K562 (cell line): ENCODE results near the gene STT3B. TPM values are rescaled to one million over a fixed set of nuclear protein-coding genes. Genes with fewer than 3 reads are reported as not detected.

Experiments
- ATAC-seq: fragments of 200-7000 bp; cut with Tn5 transposase; 3 replicates; pipeline ENCODE4 v1.9.1; 2020; ENCODE audit warnings: moderate library complexity
- BruUV-seq: library from RNA; stranded (reverse); fragments of 400-500 nt; replicated peaks from 2 replicates; lab custom pipeline; 2021; lab: Mats Ljungman, UMichigan
- CTCF ChIA-PET: fragments of 300-600 bp; formaldehyde crosslinking; extraction: SDS; loops from one replicate; lab custom pipeline; 2021; ENCODE audit warnings: low intra/inter-chr PET ratio; lab: Yijun Ruan, JAX
- POLR2A ChIA-PET: fragments of 300-600, 350-650 bp; sonication (Branson Sonifier 250); formaldehyde crosslinking; extraction: SDS; loops from one replicate; lab custom pipeline; 2021; ENCODE audit warnings: antibody characterized with exemption, inconsistent platforms; lab: Yijun Ruan, JAX
- DNase-seq, 4 experiments: peaks; one replicate each; pipeline versions ENCODE4 v3.0.0 to v3.0.0-alpha.2; 2011 to 2018; ENCODE audit warnings: low spot score in 3 of 4, mixed read lengths in 3 of 4; ENCODE audit errors: extremely low read depth in 1 of 4
- FAIRE-seq: peaks from 2 replicates; lab custom pipeline; 2011; peaks lifted over from hg19 to GRCh38; lab: Jason Lieb, UNC
- H2AFZ ChIP-seq: 2 replicates; pipeline ENCODE4 v1.6.0; 2011; ENCODE audit warnings: low read depth, low read length, control low read depth, inconsistent platforms
- H3K27ac ChIP-seq: fragments of 200-600 bp; 3 replicates; pipeline ENCODE4 v1.8.0; 2011; ENCODE audit warnings: low read depth, mild to moderate bottlenecking, control low read depth, inconsistent platforms, low read length, moderate library complexity, mixed read lengths; ENCODE audit errors: extremely low read depth
- H3K27me3 ChIP-seq, 2 experiments: fragments of 300-600 bp in 1 of 2; 2 replicates in 1 of 2; 3 replicates in 1 of 2; pipeline versions ENCODE4 v1.6.0 to v1.8.0; 2011; ENCODE audit warnings: inconsistent platforms in 2 of 2, low read length in 2 of 2, mild to moderate bottlenecking in 1 of 2, mixed read lengths in 1 of 2, moderate library complexity in 1 of 2; ENCODE audit not compliant: control insufficient read depth in 2 of 2, insufficient read depth in 2 of 2
- H3K36me3 ChIP-seq: fragments of 300-600 bp; 3 replicates; pipeline ENCODE4 v1.8.0; 2011; ENCODE audit warnings: mild to moderate bottlenecking, low read length, inconsistent platforms; ENCODE audit not compliant: control insufficient read depth, insufficient read depth
- H3K4me1 ChIP-seq, 2 experiments: fragments of 200-600 bp in 1 of 2; replicated peaks in 1 of 2; 2 replicates in 1 of 2; 3 replicates in 1 of 2; pipeline versions ENCODE4 v1.5.1 to v1.8.0; 2011; ENCODE audit warnings: inconsistent platforms in 2 of 2, low read length in 2 of 2, mild to moderate bottlenecking in 1 of 2, mixed read lengths in 1 of 2, moderate library complexity in 1 of 2; ENCODE audit not compliant: control insufficient read depth in 2 of 2, insufficient read depth in 2 of 2
- H3K4me2 ChIP-seq: 2 replicates; pipeline ENCODE4 v1.6.1; 2011; ENCODE audit warnings: low read length, control low read depth, inconsistent platforms, mixed read lengths; ENCODE audit not compliant: insufficient read depth
- H3K4me3 ChIP-seq: fragments of 200-600 bp; sonication (generic), shearing (Covaris generic); 2 replicates; pipeline ENCODE4 v1.5.1; 2016; ENCODE audit warnings: control low read depth, inconsistent platforms
- H3K79me2 ChIP-seq: fragments of 200-600 bp; 3 replicates; pipeline ENCODE4 v1.8.0; 2011; ENCODE audit warnings: low read length, inconsistent platforms; ENCODE audit not compliant: control insufficient read depth, insufficient read depth
- H3K9ac ChIP-seq, 2 experiments: 2 replicates each; pipeline versions ENCODE4 v1.6.0 to v1.6.1; 2011; ENCODE audit warnings: low read depth in 2 of 2, low read length in 2 of 2, control low read depth in 1 of 2, inconsistent platforms in 1 of 2, mild to moderate bottlenecking in 1 of 2, mixed read lengths in 1 of 2; ENCODE audit not compliant: insufficient read depth in 1 of 2
- H3K9me1 ChIP-seq: one replicate; pipeline ENCODE4 v1.6.0; 2011; ENCODE audit warnings: inconsistent platforms, mild to moderate bottlenecking, low read length, moderate library complexity; ENCODE audit not compliant: control insufficient read depth, insufficient read depth
- H3K9me3 ChIP-seq: replicated peaks from 2 replicates; pipeline ENCODE4 v1.5.1; 2011; ENCODE audit warnings: low read depth, low read length, inconsistent platforms; ENCODE audit not compliant: control insufficient read depth, insufficient read depth
- H4K20me1 ChIP-seq: replicated peaks from 2 replicates; pipeline ENCODE4 v1.6.1; 2011; ENCODE audit warnings: low read length, inconsistent platforms, mixed read lengths; ENCODE audit not compliant: control insufficient read depth, insufficient read depth
- FOXP1 ChIP-seq: sonication (generic); formaldehyde crosslinking; IDR thresholded peaks from 2 replicates; pipeline ENCODE4 v1.8.0; 2022; ENCODE audit warnings: mild to moderate bottlenecking, missing genetic modification reagents
- HDAC2 ChIP-seq: fragments of 450-650 bp; IDR thresholded peaks from 2 replicates; pipeline ENCODE4 v1.6.1; 2016; ENCODE audit warnings: mild to moderate bottlenecking
- ILK ChIP-seq: fragments of 450-650 bp; IDR thresholded peaks from 2 replicates; pipeline ENCODE4 v1.6.1; 2016; ENCODE audit warnings: missing genetic modification characterization, low read depth, mild to moderate bottlenecking, missing compliant biosample characterization, moderate library complexity, borderline replicate concordance
- ZNF778 ChIP-seq: fragments of 450-650 bp; formaldehyde crosslinking; IDR thresholded peaks from 2 replicates; pipeline ENCODE4 v1.4.0; 2020; ENCODE audit warnings: mild to moderate bottlenecking, moderate library complexity
- in situ Hi-C: fragments of 300-500 bp; cut with MboI; formaldehyde crosslinking; loops from 4 replicates; pipeline ENCODE4 v1.15.0; 2018; ENCODE audit warnings: inconsistent platforms, mixed read lengths
- intact Hi-C: fragments of 100-400 bp; cut with micrococcal nuclease; formaldehyde crosslinking; loops from 2 replicates; pipeline ENCODE4 v1.14.2; 2022
- polyA plus RNA-seq, 8 experiments: library from polyadenylated mRNA; depleted of rRNA in 4 of 8; stranded (reverse) in 5 of 8; unstranded in 3 of 8; fragments of >200 nt; fragmentation: Nextera tagmentation in 2 of 8; fragmentation: Illumina TruSeq in 1 of 8; extraction: Ambion mirVana in 2 of 8; extraction: Trizol in 1 of 8; gene quantifications; 2 replicates each; pipeline versions ENCODE4 v1.2.1 to v1.2.3, GENCODE V29; 2011 to 2014; ENCODE audit warnings: inconsistent platforms in 1 of 8, missing spikeins in 1 of 8
- total RNA-seq, 7 experiments: library from RNA; depleted of rRNA in 6 of 7; stranded (reverse); fragments of >200 nt in 6 of 7; fragmentation: Illumina TruSeq in 2 of 7; extraction: Trizol in 2 of 7; gene quantifications; 2 replicates each; pipeline versions ENCODE4 v1.2.1 to v1.2.3, GENCODE V29; 2011 to 2021; ENCODE audit warnings: low replicate concordance in 1 of 7

Gene STT3B
- total and polyA plus RNA-seq, 9 of the 15 experiments (the other 6 are each of a cell fraction or from before 2014, with no cell fraction given): 22.4 to 147 (median 100) TPM

DNA sequence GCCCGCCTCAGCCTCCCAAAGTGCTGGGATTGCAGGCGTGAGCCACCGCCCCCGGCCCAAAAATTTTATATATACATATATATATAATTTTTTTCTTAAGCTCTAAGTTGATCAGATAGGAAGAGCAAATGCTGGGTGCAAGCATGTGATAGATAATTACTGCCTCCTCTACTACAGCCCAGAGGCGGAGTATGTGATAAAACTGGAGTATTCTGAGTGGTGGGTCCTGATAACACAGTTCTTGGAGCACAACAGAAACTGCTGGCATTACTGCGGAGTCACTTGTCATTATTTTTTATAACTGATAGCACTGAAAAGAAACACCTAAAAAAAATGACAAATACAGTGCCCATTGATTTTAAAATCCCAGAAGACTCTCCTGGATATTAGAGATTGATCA lies 41.1 kb upstream of the STT3B start (continued):
- TF ChIP-seq ZNF778 (CRISPR knock-in tag): no peak

DNA sequence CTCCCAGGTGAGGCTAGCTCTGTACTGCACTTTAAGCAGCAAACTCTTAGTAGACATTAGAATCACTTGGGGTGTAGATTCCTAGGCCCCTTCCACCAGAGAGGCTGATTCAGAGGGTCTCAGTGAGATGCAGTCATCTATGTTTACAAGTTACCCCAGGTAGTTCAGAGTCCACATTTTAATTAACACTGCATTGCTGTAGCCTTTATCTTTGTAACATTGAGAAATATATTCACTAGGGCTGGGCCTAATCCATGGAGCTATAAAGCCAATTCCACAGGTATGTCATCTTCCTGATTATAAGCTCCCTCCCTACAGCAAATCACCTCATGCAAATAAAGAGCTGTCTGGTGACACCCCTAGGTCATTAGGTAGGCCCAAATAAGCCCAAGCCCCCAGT lies 39.6 kb upstream of the STT3B start:
- no peak overlapping the region for H3K4me2 ChIP-seq
- H4K20me1 ChIP-seq: no peaks in the 10 kb centered on the region
- H3K9ac ChIP-seq: no peak overlapping the region
- intact Hi-C loops: no loop called here
- DNase-seq: no peak
- TF ChIP-seq ILK (no peak), HDAC2 (no peak), FOXP1 (CRISPR knock-in tag) (no peak)
- TF ChIP-seq, all 486 proteins: peak for 0
- CTCF ChIA-PET: no interaction called here
- Histone ChIP-seq H3K9me1 (no peaks in the 10 kb centered on the region), H3K27me3 (no peaks in the 10 kb centered on the region), H3K36me3 (no peaks in the 10 kb centered on the region), H3K4me1 (peaks cover 7 to 21% of the 10 kb centered on the region in 2 experiments; a peak in 3 of 5 replicates), H3K4me3 (no peak overlapping the region), H3K79me2 (no peaks in the 10 kb centered on the region), H3K27ac (no peak overlapping the region), H3K9me3 (peaks cover 9% of the 10 kb centered on the region), H2AFZ (peak overlapping the region; percentile 36; the same call in 1 of the 2 replicates)
- in situ Hi-C loops: no loop called here
- no TSS peak for BruUV-seq
- POLR2A ChIA-PET: interaction anchor here (1.1 kb wide), 1 partner anchor 10 kb away, joined by 4 read pairs; no protein-coding TSS in a partner anchor
- FAIRE-seq (no peak), ATAC-seq (no peak)
